HCT116 (cell line): ENCODE results near the gene IRX2. TPM values are rescaled to one million over a fixed set of nuclear protein-coding genes. Genes with fewer than 3 reads are reported as not detected.

Experiments used
- ATAC-seq: fragments of 200-7000 bp; cut with Tn5 transposase; 2 replicates; pipeline ENCODE4 v1.9.1; 2020; ENCODE audit warnings: mild to moderate bottlenecking, moderate library complexity
- BruUV-seq: library from RNA; stranded (reverse); fragments of 400-500 nt; replicated peaks from 2 replicates; lab custom pipeline; 2021; lab: Mats Ljungman, UMichigan
- CTCF ChIA-PET: fragments of 300-600 bp; sonication (Branson Sonifier 250); formaldehyde crosslinking; loops from one replicate; lab custom pipeline; 2021; ENCODE audit warnings: antibody characterized with exemption; lab: Charles Lee
- POLR2A ChIA-PET: fragments of 300-600, 350-600 bp; sonication (Branson Sonifier 250); formaldehyde crosslinking; loops from one replicate; lab custom pipeline; 2021; ENCODE audit warnings: antibody characterized with exemption; lab: Charles Lee
- RAD21 ChIA-PET, 2 experiments: fragments of 300-600 bp; sonication (Branson Sonifier 250); formaldehyde crosslinking; loops; one replicate each; lab custom pipeline; 2023; ENCODE audit warnings: low total read pairs in 2 of 2; ENCODE audit not compliant: uncharacterized antibody in 2 of 2, unreplicated experiment in 2 of 2, low non-redundant PET in 1 of 2; lab: Charles Lee
- DNase-seq: peaks from one replicate; pipeline ENCODE4 v3.0.0-alpha.2; 2010; ENCODE audit warnings: low read depth, low spot score
- H2AFZ ChIP-seq: fragments of 200-600 bp; shearing (Covaris generic), sonication (generic); 2 replicates; pipeline ENCODE4 v1.6.1; 2017; ENCODE audit warnings: low read depth, mixed run types, mixed read lengths, antibody characterized with exemption, low read length; ENCODE audit not compliant: poor library complexity, severe bottlenecking
- H3K27ac ChIP-seq: 2 replicates; pipeline ENCODE4 v1.5.1; 2012; ENCODE audit warnings: low read depth, low read length
- H3K27me3 ChIP-seq: fragments of 200-600 bp; sonication (generic); 2 replicates; pipeline ENCODE4 v1.6.1; 2016; ENCODE audit warnings: mixed run types, low read length, mixed read lengths; ENCODE audit not compliant: insufficient read depth
- H3K36me3 ChIP-seq, 2 experiments: fragments of 200-500 bp in 1 of 2; fragments of 200-600 bp in 1 of 2; sonication (Bioruptor generic) in 1 of 2; sonication (generic) in 1 of 2; 2 replicates each; pipeline versions ENCODE4 v1.5.1 to v1.6.1; 2014 to 2016; ENCODE audit warnings: low read length in 2 of 2, inconsistent platforms in 1 of 2, mixed read lengths in 1 of 2, mixed run types in 1 of 2; ENCODE audit not compliant: insufficient read depth in 2 of 2, control insufficient read depth in 1 of 2
- H3K4me1 ChIP-seq, 2 experiments: fragments of 200-600 bp in 1 of 2; sonication (generic) in 1 of 2; 2 replicates each; pipeline versions ENCODE4 v1.5.1 to v1.6.1; 2012 to 2017; ENCODE audit warnings: low read length in 2 of 2, inconsistent platforms in 1 of 2, mild to moderate bottlenecking in 1 of 2, mixed read lengths in 1 of 2, mixed run types in 1 of 2, moderate library complexity in 1 of 2; ENCODE audit not compliant: insufficient read depth in 2 of 2, control insufficient read depth in 1 of 2
- H3K4me2 ChIP-seq: fragments of 200-600 bp; sonication (generic); 2 replicates; pipeline ENCODE4 v1.6.1; 2017; ENCODE audit warnings: mixed run types, low read length, mixed read lengths
- H3K4me3 ChIP-seq, 2 experiments: fragments of 200-600 bp in 1 of 2; sonication (generic) in 1 of 2; replicated peaks in 1 of 2; 2 replicates each; pipeline ENCODE4 v1.5.1; 2011 to 2016; ENCODE audit warnings: low read length in 2 of 2, control low read depth in 1 of 2, low read depth in 1 of 2, mild to moderate bottlenecking in 1 of 2, mixed read lengths in 1 of 2, mixed run types in 1 of 2
- H3K79me2 ChIP-seq: fragments of 200-600 bp; sonication (generic); 2 replicates; pipeline ENCODE4 v1.6.1; 2017; ENCODE audit warnings: mild to moderate bottlenecking, mixed run types, low read length, moderate library complexity, mixed read lengths; ENCODE audit not compliant: insufficient read depth
- H3K9ac ChIP-seq: fragments of 200-600 bp; sonication (generic); 2 replicates; pipeline ENCODE4 v1.6.1; 2016; ENCODE audit warnings: low read length, mixed read lengths
- H3K9me2 ChIP-seq: fragments of 200-600 bp; sonication (generic), shearing (Covaris generic); 2 replicates; pipeline ENCODE4 v1.6.1; 2017; ENCODE audit warnings: mixed run types, mild to moderate bottlenecking, moderate library complexity; ENCODE audit not compliant: insufficient read depth
- H3K9me3 ChIP-seq, 2 experiments: fragments of 200-500 bp in 1 of 2; fragments of 200-600 bp in 1 of 2; sonication (Bioruptor generic) in 1 of 2; sonication (generic) in 1 of 2; 2 replicates each; pipeline ENCODE4 v1.6.1; 2014 to 2017; ENCODE audit warnings: low read length in 2 of 2, mixed read lengths in 2 of 2, inconsistent platforms in 1 of 2, low read depth in 1 of 2, mild to moderate bottlenecking in 1 of 2, mixed run types in 1 of 2, moderate library complexity in 1 of 2; ENCODE audit not compliant: control insufficient read depth in 1 of 2, insufficient read depth in 1 of 2
- H4K20me1 ChIP-seq: fragments of 200-600 bp; sonication (generic), shearing (Covaris generic); 2 replicates; pipeline ENCODE4 v1.6.1; 2017; ENCODE audit warnings: mixed run types, mild to moderate bottlenecking, moderate library complexity; ENCODE audit not compliant: insufficient read depth
- CBX3 ChIP-seq: IDR thresholded peaks from 2 replicates; pipeline ENCODE4 v1.6.1; 2012; ENCODE audit warnings: low read depth
- CEBPB ChIP-seq: IDR thresholded peaks from 2 replicates; pipeline ENCODE4 v1.6.1; 2012; ENCODE audit warnings: low read depth
- CTCF ChIP-seq, 3 experiments: fragments of 200-600 bp in 1 of 3; sonication (generic) in 1 of 3; IDR thresholded peaks in 2 of 3; conservative IDR thresholded peaks in 1 of 3; 2 replicates each; pipeline ENCODE4 v1.5.1; 2012 to 2017; ENCODE audit warnings: low read depth in 2 of 3, low read length in 2 of 3, antibody characterized with exemption in 1 of 3, borderline replicate concordance in 1 of 3, control low read depth in 1 of 3, mild to moderate bottlenecking in 1 of 3, mixed read lengths in 1 of 3, mixed run types in 1 of 3, moderate library complexity in 1 of 3; ENCODE audit not compliant: insufficient read depth in 1 of 3
- EGR1 ChIP-seq: IDR thresholded peaks from 2 replicates; pipeline ENCODE4 v1.6.1; 2012; ENCODE audit warnings: low read depth
- ELF1 ChIP-seq: IDR thresholded peaks from 2 replicates; pipeline ENCODE4 v1.6.1; 2012; ENCODE audit warnings: low read depth, borderline replicate concordance
- EZH2 ChIP-seq: fragments of 200-600 bp; sonication (generic); IDR thresholded peaks from 2 replicates; pipeline ENCODE4 v1.6.1; 2017; ENCODE audit warnings: antibody characterized with exemption, mixed run types
- JUND ChIP-seq: IDR thresholded peaks from 2 replicates; pipeline ENCODE4 v1.6.1; 2012
- MAX ChIP-seq: IDR thresholded peaks from 2 replicates; pipeline ENCODE4 v1.6.1; 2012
- POLR2AphosphoS5 ChIP-seq: IDR thresholded peaks from 2 replicates; pipeline ENCODE4 v1.6.1; 2011; ENCODE audit warnings: mild to moderate bottlenecking, low read depth, low read length, moderate library complexity
- RAD21 ChIP-seq: IDR thresholded peaks from 2 replicates; pipeline ENCODE4 v1.6.1; 2012; ENCODE audit warnings: low read depth, mild to moderate bottlenecking
- REST ChIP-seq: IDR thresholded peaks from 2 replicates; pipeline ENCODE4 v1.6.1; 2012; ENCODE audit warnings: low read depth
- SIN3A ChIP-seq: IDR thresholded peaks from 2 replicates; pipeline ENCODE4 v1.6.1; 2012; ENCODE audit warnings: low read depth
- SRF ChIP-seq: IDR thresholded peaks from 2 replicates; pipeline ENCODE4 v1.6.1; 2012; ENCODE audit warnings: low read depth
- TCF7L2 ChIP-seq: IDR thresholded peaks from 2 replicates; pipeline ENCODE4 v1.7.0; 2011; ENCODE audit warnings: borderline replicate concordance, inconsistent platforms; ENCODE audit not compliant: insufficient read depth, insufficient read length; ENCODE audit errors: extremely low read depth
- YY1 ChIP-seq: IDR thresholded peaks from 2 replicates; pipeline ENCODE4 v1.6.1; 2011; ENCODE audit warnings: low read length, low read depth, moderate library complexity, mild to moderate bottlenecking; ENCODE audit not compliant: insufficient replicate concordance; ENCODE audit errors: extremely low read depth
- ZBTB33 ChIP-seq: IDR thresholded peaks from 2 replicates; pipeline ENCODE4 v1.6.1; 2011; ENCODE audit warnings: mild to moderate bottlenecking, low read length, moderate library complexity; ENCODE audit not compliant: insufficient replicate concordance; ENCODE audit errors: extremely low read depth
- ZFX ChIP-seq: fragments of 450-650 bp; IDR thresholded peaks from 2 replicates; pipeline ENCODE4 v1.6.1; 2017
- ZNF274 ChIP-seq: fragments of 200-500 bp; sonication (Bioruptor generic); IDR thresholded peaks from 2 replicates; pipeline ENCODE4 v1.6.1; 2014; ENCODE audit warnings: mild to moderate bottlenecking, low read depth, low read length, inconsistent platforms
- intact Hi-C: fragments of 100-400 bp; cut with micrococcal nuclease; formaldehyde crosslinking; loops from 2 replicates; pipeline ENCODE4 v1.10.0; 2022
- total RNA-seq: library from RNA; stranded (reverse); gene quantifications from one replicate; pipeline ENCODE4 v1.2.1, GENCODE V29; 2021; ENCODE audit not compliant: unreplicated experiment

Gene IRX2
- total RNA-seq, 1 experiment from 2014 or later = not detected

GRCh38 chr5:2780421-2781171, 29.1 kb upstream of the IRX2 start:
- POLR2A ChIA-PET = no interaction called here
- no peak overlapping the region for H3K9ac ChIP-seq
- TF ChIP-seq SRF = no peak
- TF ChIP-seq MAX = no peak
- TF ChIP-seq REST = no peak
- no peak for TF ChIP-seq SIN3A
- TF ChIP-seq ELF1 = no peak
- TF ChIP-seq TCF7L2 = no peak
- no peak for TF ChIP-seq EZH2
- TF ChIP-seq ZFX = no peak
- no peak for TF ChIP-seq ZBTB33
- no peak for TF ChIP-seq CTCF (IDR thresholded peaks at IDR 0.05 in 2 of 3, conservative IDR thresholded peaks at IDR 0.05 in 1 of 3; ENCODE audit: borderline replicate concordance in 1 of 3, insufficient read depth in 1 of 3, low read depth in 2 of 3, low read length in 2 of 3)
- TF ChIP-seq POLR2AphosphoS5 = no peak
- TF ChIP-seq YY1 = no peak
- TF ChIP-seq RAD21 = no peak
- no peak for TF ChIP-seq CBX3
- no peak for TF ChIP-seq ZNF274
- no peak for TF ChIP-seq CEBPB
- TF ChIP-seq JUND = no peak
- no peak for TF ChIP-seq EGR1
- TF ChIP-seq, all 23 proteins: peak for 0
- no peak overlapping the region for H3K4me2 ChIP-seq
- H3K27me3 ChIP-seq = no peaks in the 10 kb centered on the region
- no peaks in the 10 kb centered on the region for H4K20me1 ChIP-seq
- no peaks in the 10 kb centered on the region for H3K9me2 ChIP-seq
- no peaks in the 10 kb centered on the region for H3K36me3 ChIP-seq
- no peak for DNase-seq
- peaks cover 0 to 20% of the 10 kb centered on the region in 2 experiments; a peak in 2 of 4 replicates for H3K9me3 ChIP-seq
- no peak for ATAC-seq
- no peak overlapping the region for H3K4me3 ChIP-seq
- no peaks in the 10 kb centered on the region for H3K4me1 ChIP-seq
- BruUV-seq = no TSS peak
- H3K27ac ChIP-seq = no peak overlapping the region
- no peaks in the 10 kb centered on the region for H3K79me2 ChIP-seq
- intact Hi-C loops = no loop called here
- ChIA-PET CTCF (no interaction called here), RAD21 (no interaction called here)
- no peak overlapping the region for H2AFZ ChIP-seq
